CD4-positive, CD25-positive, alpha-beta regulatory T cell (primary cell): ENCODE measurements around the gene INO80E. TPM values are rescaled to one million over a fixed set of nuclear protein-coding genes. Genes with fewer than 3 reads are reported as not detected.
"Not testable (repeated sequence)": the region's sequence is repeated elsewhere in the genome, so short reads cannot be mapped to it uniquely, and the experiment has no call there.

Source experiments
- ATAC-seq, 2 donors: fragments of 150-1000 bp; cut with Tn5 transposase; one replicate each; pipeline ENCODE4 v1.10.0; 2021; ENCODE audit warnings: low read depth in 2 of 2, moderate number of reproducible peaks in 2 of 2, moderate library complexity in 1 of 2
- DNase-seq, 3 donors: peaks; one replicate each; pipeline versions ENCODE4 v3.0.0 to v3.0.0-alpha.2; 2012 to 2022; ENCODE audit warnings: mixed read lengths in 1 of 3
- H3K27ac ChIP-seq: one replicate; pipeline ENCODE4 v1.7.0; 2013; ENCODE audit warnings: mild to moderate bottlenecking, low read length; ENCODE audit not compliant: insufficient read depth, poor library complexity, severe bottlenecking
- H3K27me3 ChIP-seq: one replicate; pipeline ENCODE4 v1.7.0; 2013; ENCODE audit warnings: low read length; ENCODE audit not compliant: control insufficient read depth, insufficient read depth
- H3K36me3 ChIP-seq: one replicate; pipeline ENCODE4 v1.7.0; 2013; ENCODE audit warnings: mild to moderate bottlenecking, low read length, moderate library complexity; ENCODE audit not compliant: control insufficient read depth, insufficient read depth
- H3K4me1 ChIP-seq: 2 replicates; pipeline ENCODE4 v1.7.0; 2013; ENCODE audit warnings: mild to moderate bottlenecking, low read length; ENCODE audit not compliant: insufficient read depth, control insufficient read depth, poor library complexity, severe bottlenecking
- H3K4me3 ChIP-seq: one replicate; pipeline ENCODE4 v1.7.0; 2013; ENCODE audit warnings: low read depth, mild to moderate bottlenecking, low read length, moderate library complexity
- H3K9me3 ChIP-seq, 2 experiments: 1 replicate in 1 of 2; 2 replicates in 1 of 2; pipeline ENCODE4 v1.7.0; 2013; ENCODE audit warnings: low read length in 2 of 2, mild to moderate bottlenecking in 1 of 2, moderate library complexity in 1 of 2; ENCODE audit not compliant: control insufficient read depth in 2 of 2
- H3K27ac Mint-ChIP-seq, 3 donors: one replicate each; pipeline ENCODE4 v1.8.0; 2020 to 2022; ENCODE audit warnings: mild to moderate bottlenecking in 3 of 3, mixed read lengths in 3 of 3, moderate library complexity in 2 of 3
- H3K27me3 Mint-ChIP-seq: one replicate; pipeline ENCODE4 v1.8.0; 2022; ENCODE audit warnings: mild to moderate bottlenecking, mixed read lengths
- H3K36me3 Mint-ChIP-seq: one replicate; pipeline ENCODE4 v1.8.0; 2020; ENCODE audit warnings: mixed read lengths
- H3K4me1 Mint-ChIP-seq, 4 donors: one replicate each; pipeline ENCODE4 v1.8.0; 2020 to 2022; ENCODE audit warnings: mixed read lengths in 4 of 4, mild to moderate bottlenecking in 1 of 4
- H3K4me3 Mint-ChIP-seq, 4 donors: one replicate each; pipeline ENCODE4 v1.8.0; 2020 to 2022; ENCODE audit warnings: mild to moderate bottlenecking in 4 of 4, mixed read lengths in 4 of 4, moderate library complexity in 3 of 4
- H3K9me3 Mint-ChIP-seq, 7 donors: one replicate each; pipeline ENCODE4 v1.8.0; 2020 to 2022; ENCODE audit warnings: mixed read lengths in 7 of 7, mild to moderate bottlenecking in 3 of 7, moderate library complexity in 2 of 7
- polyA plus RNA-seq, 4 donors: library from polyadenylated mRNA; unstranded; fragments of 300-500 nt; fragmentation: Illumina TruSeq; gene quantifications; one replicate each; pipeline ENCODE4 v1.2.3, GENCODE V29; 2021
- total RNA-seq: library from RNA; stranded (reverse); gene quantifications from one replicate; pipeline ENCODE4 v1.2.3, GENCODE V29; 2022

INO80E gene
- total and polyA plus RNA-seq, 5 donors from 2014 or later, result 5.0 to 105 (median 6.4) TPM

DNA sequence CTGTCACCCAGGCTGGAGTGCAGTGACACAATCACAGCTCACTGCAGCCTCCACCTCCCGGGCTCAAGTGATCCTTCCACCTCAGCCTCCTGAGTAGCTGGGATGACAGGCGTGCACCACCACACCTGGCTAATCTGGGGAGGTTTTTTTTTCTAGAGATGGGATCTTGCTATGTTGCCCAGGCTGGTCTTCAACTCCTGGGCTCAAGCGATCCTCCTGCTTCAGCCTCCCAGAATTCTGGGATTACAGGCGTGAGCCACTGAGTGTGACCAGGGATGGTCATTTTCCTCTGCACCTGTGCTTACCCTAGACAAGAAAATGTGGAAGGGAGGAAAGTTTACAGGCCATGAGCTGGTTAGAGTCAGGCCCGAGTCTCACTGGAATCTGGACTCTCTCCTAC, 44.6 kb downstream of the INO80E start:
- not testable (repeated sequence) for H3K36me3 ChIP-seq, H3K27ac Mint-ChIP-seq, H3K4me3 Mint-ChIP-seq, H3K27ac ChIP-seq, H3K4me1 ChIP-seq, H3K9me3 ChIP-seq, ATAC-seq, H3K9me3 Mint-ChIP-seq, H3K27me3 ChIP-seq, H3K36me3 Mint-ChIP-seq, H3K4me1 Mint-ChIP-seq, H3K4me3 ChIP-seq, DNase-seq
- H3K27me3 Mint-ChIP-seq, result peaks cover 12% of the 10 kb centered on the region

DNA sequence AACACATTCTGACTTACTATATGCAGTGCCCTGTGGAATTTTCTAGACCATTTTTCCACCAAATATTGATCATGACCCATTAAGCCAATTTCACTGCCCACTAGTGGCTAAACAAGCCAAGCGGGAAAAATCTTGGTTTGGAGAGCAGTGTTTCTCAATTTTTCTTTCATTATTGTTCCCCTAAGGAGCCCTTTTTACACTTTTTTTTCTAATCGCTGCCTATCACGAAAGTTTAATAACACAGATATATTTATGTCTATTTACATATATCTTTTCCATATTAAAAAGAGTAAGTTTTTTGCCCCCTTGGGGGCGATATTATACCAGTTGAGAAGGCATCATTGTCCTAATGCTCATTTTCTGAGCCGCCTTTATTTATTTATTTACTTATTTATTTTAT, 45.8 kb downstream of the INO80E start:
- H3K4me1 ChIP-seq, result no peaks in the 10 kb centered on the region
- no peaks in the 10 kb centered on the region for H3K36me3 ChIP-seq
- H3K27me3 ChIP-seq, result no peaks in the 10 kb centered on the region
- Mint-ChIP-seq H3K4me1 (no peaks in the 10 kb centered on the region), H3K27me3 (peaks cover 12% of the 10 kb centered on the region), H3K9me3 (peaks cover 0 to 1% (median 0%) of the 10 kb centered on the region in 7 donors), H3K36me3 (no peaks in the 10 kb centered on the region), H3K4me3 (no peak overlapping the region), H3K27ac (no peak overlapping the region)
- no peaks in the 10 kb centered on the region for H3K9me3 ChIP-seq
- no peak overlapping the region for H3K27ac ChIP-seq
- DNase-seq (peak in 2 of 3 donors; percentile 39 to 43), ATAC-seq (no peak)
- no peak overlapping the region for H3K4me3 ChIP-seq

DNA sequence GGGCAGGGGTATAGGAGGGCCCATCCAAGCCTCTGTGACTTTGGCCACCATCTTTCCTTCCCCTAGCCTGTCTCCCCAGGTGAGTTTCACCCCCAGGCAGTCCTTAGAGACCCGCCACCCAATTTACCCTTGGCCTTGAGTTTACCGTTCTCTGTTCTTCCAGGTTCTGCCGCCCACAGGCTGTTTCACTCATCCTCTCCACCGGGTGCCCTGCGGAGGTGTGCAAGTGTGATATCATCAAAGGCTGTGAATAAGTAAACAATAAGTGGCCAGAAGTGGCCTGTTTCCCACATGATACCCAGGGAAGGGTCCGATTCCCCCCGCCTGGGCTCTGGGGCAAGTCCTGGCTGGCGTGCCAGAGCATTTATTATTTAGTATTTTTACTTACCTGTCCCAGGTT, 50.1 kb downstream of the INO80E start:
- Mint-ChIP-seq H3K27me3 (peaks cover 8% of the 10 kb centered on the region), H3K4me1 (no peaks in the 10 kb centered on the region), H3K36me3 (no peaks in the 10 kb centered on the region), H3K9me3 (peaks cover 0 to 1% (median 0%) of the 10 kb centered on the region in 7 donors), H3K4me3 (no peak overlapping the region), H3K27ac (no peak overlapping the region)
- H3K27ac ChIP-seq, result no peak overlapping the region
- DNase-seq (no peak), ATAC-seq (no peak)
- no peaks in the 10 kb centered on the region for H3K9me3 ChIP-seq
- H3K27me3 ChIP-seq, result no peaks in the 10 kb centered on the region
- no peaks in the 10 kb centered on the region for H3K36me3 ChIP-seq
- no peak overlapping the region for H3K4me3 ChIP-seq
- H3K4me1 ChIP-seq, result no peaks in the 10 kb centered on the region

DNA sequence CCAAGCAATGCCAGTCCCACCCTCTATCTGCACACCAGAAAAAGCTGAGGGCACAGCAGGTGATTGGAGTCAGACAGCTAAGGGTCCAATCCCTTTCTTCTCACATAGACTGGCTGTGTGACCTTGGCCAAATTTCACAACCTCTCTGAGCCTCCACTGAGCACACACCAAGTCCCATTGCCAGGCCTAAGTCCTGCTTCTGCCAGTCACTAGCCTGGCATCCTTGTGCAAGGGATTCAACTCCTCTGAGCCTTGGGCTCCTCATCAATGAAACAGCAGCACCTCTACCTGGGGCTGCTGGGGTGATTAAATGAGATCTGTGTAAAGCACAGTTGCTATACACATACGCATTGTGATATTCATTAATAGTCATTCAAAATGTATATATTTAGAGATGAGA, 50.5 kb downstream of the INO80E start:
- Mint-ChIP-seq H3K9me3 (peaks cover 0 to 1% (median 0%) of the 10 kb centered on the region in 7 donors), H3K4me3 (no peak overlapping the region), H3K27ac (no peak overlapping the region), H3K27me3 (peaks cover 7% of the 10 kb centered on the region), H3K36me3 (no peaks in the 10 kb centered on the region), H3K4me1 (no peaks in the 10 kb centered on the region)
- DNase-seq, result no peak
- Histone ChIP-seq H3K4me3 (no peak overlapping the region), H3K27ac (no peak overlapping the region), H3K9me3 (no peaks in the 10 kb centered on the region), H3K27me3 (no peaks in the 10 kb centered on the region), H3K36me3 (no peaks in the 10 kb centered on the region), H3K4me1 (no peaks in the 10 kb centered on the region)
- no peak for ATAC-seq

DNA sequence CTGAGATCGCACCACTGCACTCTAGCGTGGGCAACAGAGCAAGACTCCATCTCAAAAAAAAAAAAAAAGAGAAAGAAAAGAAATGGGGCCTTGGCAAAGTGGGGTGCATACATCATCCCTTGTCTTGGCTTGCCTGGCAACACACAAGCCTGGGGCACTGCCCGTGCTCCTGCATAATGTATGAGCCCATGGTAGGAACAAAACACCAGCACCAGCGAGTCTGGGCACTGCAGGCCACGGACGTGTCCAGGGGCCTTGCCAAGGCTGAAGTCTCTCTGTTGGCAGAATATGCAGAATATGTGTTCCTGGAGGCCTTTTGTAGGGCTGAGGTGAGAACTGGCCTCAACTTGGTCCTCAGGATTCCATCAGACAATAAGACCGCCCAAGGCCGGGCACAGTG, 53.8 kb downstream of the INO80E start:
- Histone ChIP-seq H3K27ac (no peak overlapping the region), H3K27me3 (no peaks in the 10 kb centered on the region), H3K9me3 (no peaks in the 10 kb centered on the region), H3K4me1 (peaks cover 12% of the 10 kb centered on the region), H3K4me3 (no peak overlapping the region), H3K36me3 (no peaks in the 10 kb centered on the region)
- Mint-ChIP-seq H3K4me3 (no peak overlapping the region), H3K27ac (no peak overlapping the region), H3K9me3 (peaks cover 0 to 1% (median 0%) of the 10 kb centered on the region in 7 donors), H3K27me3 (no peaks in the 10 kb centered on the region), H3K4me1 (peaks cover 0 to 17% (median 6%) of the 10 kb centered on the region in 4 donors), H3K36me3 (no peaks in the 10 kb centered on the region)
- ATAC-seq (no peak), DNase-seq (no peak)

DNA sequence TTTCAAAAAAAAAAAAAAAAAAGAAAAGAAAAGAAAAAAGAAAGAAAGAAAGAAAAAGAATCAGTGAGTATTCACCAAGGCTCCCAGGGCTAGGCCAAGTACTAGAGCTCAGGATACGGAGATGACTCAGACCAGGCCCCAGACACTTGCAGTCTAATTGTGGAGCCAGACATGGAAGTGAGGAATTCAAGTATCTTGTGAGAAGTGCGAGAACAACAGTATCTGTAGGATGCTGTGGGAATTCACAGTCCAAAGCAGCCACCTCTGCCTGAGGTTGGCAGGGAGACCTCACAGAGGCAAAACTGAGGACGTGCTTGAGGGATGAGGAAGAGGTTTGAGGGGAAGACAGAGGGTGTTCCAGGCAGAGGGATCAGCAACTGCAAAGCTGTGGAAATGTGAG, 55.5 kb downstream of the INO80E start:
- Mint-ChIP-seq H3K27ac (peak overlapping the region in 2 of 3 donors; percentile 11 to 43), H3K36me3 (no peaks in the 10 kb centered on the region), H3K4me3 (peak overlapping the region in 3 of 4 donors; percentile 62 to 78 (median 72)), H3K27me3 (no peaks in the 10 kb centered on the region), H3K4me1 (peaks cover 0 to 26% (median 9%) of the 10 kb centered on the region in 4 donors), H3K9me3 (peaks cover 0 to 1% (median 0%) of the 10 kb centered on the region in 7 donors)
- Histone ChIP-seq H3K9me3 (no peaks in the 10 kb centered on the region), H3K4me1 (peaks cover 18% of the 10 kb centered on the region), H3K36me3 (no peaks in the 10 kb centered on the region), H3K4me3 (no peak overlapping the region), H3K27ac (no peak overlapping the region), H3K27me3 (no peaks in the 10 kb centered on the region)
- ATAC-seq (no peak), DNase-seq (no peak)

DNA sequence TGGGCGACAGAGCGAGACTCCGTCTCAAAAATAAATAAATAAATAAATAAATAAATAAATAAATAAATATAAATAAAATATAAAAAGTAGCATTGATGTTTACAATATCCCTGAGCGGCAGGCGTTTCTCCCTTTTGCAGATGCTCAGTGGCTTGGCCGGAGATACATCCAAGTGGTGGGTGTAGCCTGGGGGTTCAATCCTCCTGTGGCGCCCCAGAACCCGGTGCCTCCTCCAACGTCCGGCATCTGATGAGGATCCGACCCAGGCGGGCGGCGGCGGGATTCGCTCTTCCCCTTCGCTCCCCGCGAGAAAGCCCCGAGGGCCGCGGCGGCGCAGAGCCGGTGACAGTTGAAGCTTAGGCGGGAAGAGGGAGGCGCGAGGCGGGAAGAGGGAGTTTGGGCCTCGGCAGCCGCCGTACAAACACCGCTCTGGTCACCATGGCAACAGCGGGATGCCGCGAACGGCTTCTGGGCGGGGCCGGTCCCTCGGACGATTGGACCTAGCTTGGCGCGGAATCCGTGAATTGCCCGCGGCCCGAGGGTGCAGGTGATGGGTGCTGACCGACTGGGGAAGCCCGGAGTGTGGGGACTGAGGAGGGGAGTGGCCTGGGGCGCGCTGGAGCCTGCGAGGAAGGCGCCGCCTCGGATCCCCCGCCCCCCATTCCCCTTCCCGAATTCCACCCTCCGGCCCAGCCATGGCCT, 56.8 kb downstream of the INO80E start:
- H3K36me3 ChIP-seq, result no peaks in the 10 kb centered on the region
- no peaks in the 10 kb centered on the region for H3K36me3 Mint-ChIP-seq
- H3K9me3 Mint-ChIP-seq, result peaks cover 0 to 1% (median 0%) of the 10 kb centered on the region in 7 donors
- H3K27me3 ChIP-seq, result no peaks in the 10 kb centered on the region
- H3K4me1 ChIP-seq, result peaks cover 18% of the 10 kb centered on the region
- no peaks in the 10 kb centered on the region for H3K9me3 ChIP-seq
- H3K4me3 Mint-ChIP-seq, result peak overlapping the region; percentile 89 to 93 (median 89)
- H3K27ac ChIP-seq, result no peak overlapping the region
- peak overlapping the region; percentile 37 for H3K4me3 ChIP-seq
- H3K27me3 Mint-ChIP-seq, result no peaks in the 10 kb centered on the region
- ATAC-seq (peak; percentile 68 to 73), DNase-seq (peak; percentile 80 to 90 (median 84))
- peaks cover 0 to 26% (median 9%) of the 10 kb centered on the region in 4 donors for H3K4me1 Mint-ChIP-seq
- H3K27ac Mint-ChIP-seq, result peak overlapping the region in 2 of 3 donors; percentile 69 to 81
